ENCODE measurements around the gene SLC4A7.
A peak's percentile ranks its signal among the peaks of the same experiment; 100 is the strongest.

Gene SLC4A7

GRCh38 chr3:27479806-27480543 lies 4.2 kb downstream of the SLC4A7 start:
- peak overlapping the region; percentile 100 for H3K4me3 Mint-ChIP-seq
- ATAC-seq (replicated peaks) (no peak), DNase-seq (no peak)
- H3K36me3 Mint-ChIP-seq (ENCODE audit: insufficient read depth) = peaks cover 17% of the 10 kb centered on the region
- peak overlapping the region; percentile 90 to 92 for H3K27ac Mint-ChIP-seq
- peaks cover 2 to 7% of the 10 kb centered on the region in 2 donors for H3K9me3 Mint-ChIP-seq
- H3K4me1 Mint-ChIP-seq (ENCODE audit: low read depth in 2 of 2) = peaks cover 50 to 62% of the 10 kb centered on the region in 2 donors
- H3K27me3 Mint-ChIP-seq = no peaks in the 10 kb centered on the region

GRCh38 chr3:27471923-27472550 lies 12.1 kb downstream of the SLC4A7 start:
- Mint-ChIP-seq H3K27ac (peak overlapping the region in 1 of 2 donors; percentile 69), H3K4me3 (no peak overlapping the region), H3K4me1 (ENCODE audit: low read depth in 2 of 2) (peaks cover 32 to 57% of the 10 kb centered on the region in 2 donors), H3K9me3 (peaks cover 2 to 7% of the 10 kb centered on the region in 2 donors), H3K36me3 (ENCODE audit: insufficient read depth) (peaks cover 17% of the 10 kb centered on the region), H3K27me3 (no peaks in the 10 kb centered on the region)
- ATAC-seq (replicated peaks) (no peak), DNase-seq (no peak)

DNA sequence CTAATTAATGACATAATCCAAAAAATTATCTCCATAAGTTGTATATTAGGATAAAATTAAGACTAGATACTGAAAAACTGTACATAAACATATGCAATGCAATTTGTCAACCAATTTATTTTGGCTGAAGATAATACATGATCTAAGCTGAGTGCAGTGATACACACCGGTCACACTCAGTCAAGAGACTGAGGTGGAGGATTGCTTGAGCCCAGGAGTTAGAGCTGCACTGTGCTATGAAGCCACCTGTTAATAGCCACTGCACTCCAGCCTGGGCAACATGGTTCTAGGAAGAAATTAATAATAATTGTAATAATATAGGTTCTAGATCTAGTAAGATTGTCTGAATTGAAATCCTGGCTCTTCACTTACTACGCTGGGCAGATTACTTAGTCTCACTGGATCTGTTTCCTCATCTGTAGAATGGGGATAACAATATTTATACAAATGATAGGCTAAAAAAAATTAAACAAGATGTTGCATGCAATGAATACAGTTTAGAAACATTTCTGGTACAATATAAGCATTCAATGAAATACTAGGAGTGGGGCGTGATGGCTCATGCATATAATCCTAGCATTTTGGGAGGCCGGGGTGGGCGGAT lies 15.8 kb downstream of the SLC4A7 start:
- no peaks in the 10 kb centered on the region for H3K27me3 Mint-ChIP-seq
- peaks cover 20 to 30% of the 10 kb centered on the region in 2 donors for H3K4me1 Mint-ChIP-seq (ENCODE audit: low read depth in 2 of 2)
- H3K4me3 Mint-ChIP-seq = no peak overlapping the region
- DNase-seq = no peak
- no peak for ATAC-seq (replicated peaks)
- no peaks in the 10 kb centered on the region for H3K9me3 Mint-ChIP-seq
- H3K27ac Mint-ChIP-seq = peak overlapping the region; percentile 59 to 74
- peaks cover 23% of the 10 kb centered on the region for H3K36me3 Mint-ChIP-seq (ENCODE audit: insufficient read depth)

DNA sequence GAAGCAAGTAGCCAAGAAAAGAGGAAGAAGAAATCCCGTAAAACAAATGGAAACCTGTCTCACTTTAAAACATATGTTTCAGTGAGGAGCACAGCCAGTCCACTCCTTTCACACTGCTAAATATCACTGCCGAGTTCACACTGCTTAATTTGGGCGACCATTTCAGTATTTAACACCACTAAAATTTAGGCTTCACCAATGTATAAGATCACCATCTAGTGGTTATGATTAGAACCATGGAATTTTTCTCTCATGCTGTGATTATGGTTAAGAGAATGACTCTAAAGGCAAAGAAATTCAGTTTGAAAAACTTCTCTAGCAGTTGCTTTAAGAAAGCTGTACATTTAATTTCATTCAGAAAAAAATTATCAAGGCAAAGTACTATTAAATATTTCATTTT lies 16.6 kb downstream of the SLC4A7 start:
- H3K9me3 Mint-ChIP-seq = no peaks in the 10 kb centered on the region
- peaks cover 17 to 24% of the 10 kb centered on the region in 2 donors for H3K4me1 Mint-ChIP-seq (ENCODE audit: low read depth in 2 of 2)
- ATAC-seq (replicated peaks) (peak; percentile 94), DNase-seq (no peak)
- peaks cover 18% of the 10 kb centered on the region for H3K36me3 Mint-ChIP-seq (ENCODE audit: insufficient read depth)
- no peaks in the 10 kb centered on the region for H3K27me3 Mint-ChIP-seq
- peak overlapping the region in 1 of 2 donors; percentile 59 for H3K27ac Mint-ChIP-seq
- H3K4me3 Mint-ChIP-seq = peak overlapping the region in 1 of 2 donors; percentile 25

DNA sequence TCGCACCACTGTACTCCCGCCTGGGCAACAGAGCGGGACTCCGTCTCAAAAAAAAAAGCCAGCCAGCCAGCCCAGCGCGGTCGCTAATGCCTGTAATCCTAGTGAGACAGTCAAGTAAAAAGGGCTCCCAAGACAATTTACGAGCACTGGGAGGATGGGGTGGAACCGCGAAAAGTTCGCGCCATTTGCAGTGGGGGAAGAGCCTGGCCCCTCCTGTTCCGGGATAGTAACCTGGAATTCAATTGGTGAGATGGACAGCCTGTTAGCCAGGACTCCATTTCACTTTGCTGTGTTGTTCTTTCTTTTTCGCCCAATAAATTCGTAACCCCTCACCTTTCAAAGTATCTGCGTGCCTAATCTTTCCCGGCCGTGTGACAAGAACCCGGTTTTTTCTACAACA lies 19.5 kb downstream of the SLC4A7 start:
- no peak overlapping the region for H3K27ac Mint-ChIP-seq
- H3K4me3 Mint-ChIP-seq = no peak overlapping the region
- DNase-seq (no peak), ATAC-seq (replicated peaks) (no peak)
- H3K36me3 Mint-ChIP-seq (ENCODE audit: insufficient read depth) = peaks cover 9% of the 10 kb centered on the region
- H3K4me1 Mint-ChIP-seq (ENCODE audit: low read depth in 2 of 2) = peaks cover 19 to 32% of the 10 kb centered on the region in 2 donors
- H3K27me3 Mint-ChIP-seq = no peaks in the 10 kb centered on the region
- H3K9me3 Mint-ChIP-seq = no peaks in the 10 kb centered on the region

DNA sequence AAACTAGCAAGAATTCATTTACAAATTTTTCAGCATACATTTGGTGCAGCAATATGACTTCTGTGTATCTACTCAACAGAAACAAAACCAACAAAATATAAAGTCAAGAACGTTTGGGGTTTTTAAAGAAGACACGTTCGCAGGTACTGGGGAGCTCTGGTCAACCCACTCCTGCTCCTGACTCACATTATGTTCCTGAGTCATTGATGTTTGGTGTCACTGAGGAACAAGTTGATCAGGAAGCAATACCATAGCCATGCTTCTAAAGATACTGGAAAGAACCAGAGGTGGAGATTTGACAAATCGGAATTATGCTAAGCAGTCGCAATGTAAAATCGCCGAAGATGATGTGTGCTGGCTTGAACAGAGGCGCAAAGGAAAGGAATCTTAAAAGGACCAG lies 22.0 kb downstream of the SLC4A7 start:
- Mint-ChIP-seq H3K27me3 (no peaks in the 10 kb centered on the region), H3K4me1 (ENCODE audit: low read depth in 2 of 2) (peaks cover 15 to 40% of the 10 kb centered on the region in 2 donors), H3K9me3 (no peaks in the 10 kb centered on the region), H3K27ac (peak overlapping the region in 1 of 2 donors; percentile 60), H3K4me3 (no peak overlapping the region), H3K36me3 (ENCODE audit: insufficient read depth) (peaks cover 15% of the 10 kb centered on the region)
- ATAC-seq (replicated peaks) (no peak), DNase-seq (no peak)

- DNase-seq = no peak
- H3K4me1 Mint-ChIP-seq (ENCODE audit: low read depth in 2 of 2) = peaks cover 22 to 60% of the 10 kb centered on the region in 2 donors
- H3K4me3 Mint-ChIP-seq = no peak overlapping the region
- H3K27me3 Mint-ChIP-seq = no peaks in the 10 kb centered on the region
- no peak for ATAC-seq (replicated peaks)
- no peaks in the 10 kb centered on the region for H3K9me3 Mint-ChIP-seq
- H3K27ac Mint-ChIP-seq = peak overlapping the region in 1 of 2 donors; percentile 38
- H3K36me3 Mint-ChIP-seq (ENCODE audit: insufficient read depth) = peaks cover 8% of the 10 kb centered on the region
These were observed 25.3 kb downstream of the SLC4A7 start for GRCh38 chr3:27458929-27459328.

DNA sequence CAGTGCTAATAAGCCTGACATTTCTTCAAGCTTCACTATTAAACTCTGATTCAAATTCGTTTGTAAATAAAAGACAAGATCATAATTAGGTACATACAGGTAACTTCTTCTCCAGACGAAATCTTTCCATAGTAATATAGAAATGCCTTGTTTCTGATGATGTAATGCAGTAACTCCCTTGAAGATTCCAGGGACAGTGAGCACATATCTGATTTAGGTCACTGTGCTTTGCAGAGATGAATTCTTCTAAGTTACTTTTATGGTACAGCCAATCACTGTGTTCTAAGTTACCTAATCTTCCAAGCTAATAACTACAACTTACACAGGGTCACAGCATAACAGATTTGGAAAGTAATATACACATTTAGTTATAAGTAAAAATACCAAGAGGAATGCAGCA lies 27.6 kb downstream of the SLC4A7 start:
- Mint-ChIP-seq H3K27ac (peak overlapping the region in 1 of 2 donors; percentile 49), H3K9me3 (no peaks in the 10 kb centered on the region), H3K4me3 (no peak overlapping the region), H3K27me3 (no peaks in the 10 kb centered on the region), H3K36me3 (ENCODE audit: insufficient read depth) (peaks cover 6% of the 10 kb centered on the region), H3K4me1 (ENCODE audit: low read depth in 2 of 2) (peaks cover 23 to 74% of the 10 kb centered on the region in 2 donors)
- ATAC-seq (replicated peaks) = no peak
- DNase-seq = no peak

DNA sequence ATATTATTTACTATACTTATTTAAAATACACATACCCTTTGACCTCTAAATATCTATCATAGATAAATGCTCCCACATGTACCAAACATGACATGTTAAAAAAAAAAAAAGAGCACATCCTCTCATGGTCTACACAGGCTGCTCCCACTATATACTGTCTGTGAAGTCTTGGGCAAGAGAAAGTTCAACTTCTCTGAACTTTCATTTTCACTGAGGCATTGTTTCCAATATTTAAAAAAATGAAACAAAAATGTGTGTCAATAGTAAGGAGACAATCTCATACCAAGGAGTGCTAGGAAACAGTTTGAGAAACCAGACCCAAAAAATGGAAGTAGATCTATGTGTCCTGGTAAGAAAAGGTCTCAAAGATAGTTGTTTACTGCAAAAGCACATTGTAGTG lies 29.3 kb downstream of the SLC4A7 start:
- peak overlapping the region in 1 of 2 donors; percentile 56 for H3K4me3 Mint-ChIP-seq
- peak overlapping the region in 1 of 2 donors; percentile 75 for H3K27ac Mint-ChIP-seq
- ATAC-seq (replicated peaks) = peak; percentile 64
- peaks cover 6% of the 10 kb centered on the region for H3K36me3 Mint-ChIP-seq (ENCODE audit: insufficient read depth)
- peaks cover 25 to 70% of the 10 kb centered on the region in 2 donors for H3K4me1 Mint-ChIP-seq (ENCODE audit: low read depth in 2 of 2)
- no peak for DNase-seq
- no peaks in the 10 kb centered on the region for H3K9me3 Mint-ChIP-seq
- H3K27me3 Mint-ChIP-seq = no peaks in the 10 kb centered on the region

DNA sequence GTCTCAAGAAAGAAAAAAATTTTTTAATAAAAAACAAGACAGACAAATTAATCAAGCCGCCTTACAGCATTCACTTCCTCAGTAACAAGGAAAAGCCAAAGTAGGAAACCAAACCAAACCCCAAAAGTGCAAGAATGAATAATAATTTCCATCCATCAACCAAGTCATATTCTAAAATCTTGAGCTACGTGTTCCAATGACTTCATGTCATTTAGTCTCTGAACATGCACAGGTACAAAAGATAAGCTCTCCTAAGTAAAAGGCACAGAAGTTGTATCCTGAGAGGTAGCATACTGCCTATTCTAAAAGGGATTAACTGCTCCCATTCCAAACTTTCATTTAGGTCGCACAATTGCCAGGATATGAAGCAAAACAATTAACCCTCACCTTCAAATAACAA lies 29.7 kb downstream of the SLC4A7 start:
- peak overlapping the region in 1 of 2 donors; percentile 75 for H3K27ac Mint-ChIP-seq
- no peaks in the 10 kb centered on the region for H3K27me3 Mint-ChIP-seq
- H3K4me1 Mint-ChIP-seq (ENCODE audit: low read depth in 2 of 2) = peaks cover 25 to 67% of the 10 kb centered on the region in 2 donors
- peaks cover 6% of the 10 kb centered on the region for H3K36me3 Mint-ChIP-seq (ENCODE audit: insufficient read depth)
- no peak for DNase-seq
- no peak for ATAC-seq (replicated peaks)
- no peaks in the 10 kb centered on the region for H3K9me3 Mint-ChIP-seq
- H3K4me3 Mint-ChIP-seq = peak overlapping the region in 1 of 2 donors; percentile 56

GRCh38 chr3:27452368-27453090 lies 31.7 kb downstream of the SLC4A7 start:
- Mint-ChIP-seq H3K36me3 (ENCODE audit: insufficient read depth) (peaks cover 14% of the 10 kb centered on the region), H3K4me1 (ENCODE audit: low read depth in 2 of 2) (peaks cover 24 to 60% of the 10 kb centered on the region in 2 donors), H3K4me3 (no peak overlapping the region), H3K27ac (peak overlapping the region; percentile 22 to 38), H3K9me3 (no peaks in the 10 kb centered on the region), H3K27me3 (no peaks in the 10 kb centered on the region)
- ATAC-seq (replicated peaks) = no peak
- no peak for DNase-seq

GRCh38 chr3:27451842-27452241 lies 32.3 kb downstream of the SLC4A7 start:
- DNase-seq (no peak), ATAC-seq (replicated peaks) (peak; percentile 46)
- Mint-ChIP-seq H3K4me3 (no peak overlapping the region), H3K27me3 (no peaks in the 10 kb centered on the region), H3K36me3 (ENCODE audit: insufficient read depth) (peaks cover 16% of the 10 kb centered on the region), H3K27ac (peak overlapping the region in 1 of 2 donors; percentile 28), H3K4me1 (ENCODE audit: low read depth in 2 of 2) (peaks cover 20 to 55% of the 10 kb centered on the region in 2 donors), H3K9me3 (no peaks in the 10 kb centered on the region)

GRCh38 chr3:27451251-27451650 lies 32.9 kb downstream of the SLC4A7 start:
- Mint-ChIP-seq H3K36me3 (ENCODE audit: insufficient read depth) (peaks cover 16% of the 10 kb centered on the region), H3K4me3 (no peak overlapping the region), H3K27ac (peak overlapping the region in 1 of 2 donors; percentile 28), H3K9me3 (no peaks in the 10 kb centered on the region), H3K4me1 (ENCODE audit: low read depth in 2 of 2) (peaks cover 17 to 50% of the 10 kb centered on the region in 2 donors), H3K27me3 (no peaks in the 10 kb centered on the region)
- ATAC-seq (replicated peaks) (no peak), DNase-seq (no peak)
